K562 (cell line): ENCODE data around the gene DDR2. TPM values are rescaled to one million over a fixed set of nuclear protein-coding genes. Genes with fewer than 3 reads are reported as not detected.

Source experiments
- ATAC-seq: fragments of 200-7000 bp; cut with Tn5 transposase; 3 replicates; pipeline ENCODE4 v1.9.1; 2020; ENCODE audit warnings: moderate library complexity
- BruUV-seq: library from RNA; stranded (reverse); fragments of 400-500 nt; replicated peaks from 2 replicates; lab custom pipeline; 2021; lab: Mats Ljungman, UMichigan
- CTCF ChIA-PET: fragments of 300-600 bp; formaldehyde crosslinking; extraction: SDS; loops from one replicate; lab custom pipeline; 2021; ENCODE audit warnings: low intra/inter-chr PET ratio; lab: Yijun Ruan, JAX
- POLR2A ChIA-PET: fragments of 300-600, 350-650 bp; sonication (Branson Sonifier 250); formaldehyde crosslinking; extraction: SDS; loops from one replicate; lab custom pipeline; 2021; ENCODE audit warnings: antibody characterized with exemption, inconsistent platforms; lab: Yijun Ruan, JAX
- DNase-seq, 4 experiments: peaks; one replicate each; pipeline versions ENCODE4 v3.0.0 to v3.0.0-alpha.2; 2011 to 2018; ENCODE audit warnings: low spot score in 3 of 4, mixed read lengths in 3 of 4; ENCODE audit errors: extremely low read depth in 1 of 4
- FAIRE-seq: peaks from 2 replicates; lab custom pipeline; 2011; peaks lifted over from hg19 to GRCh38; lab: Jason Lieb, UNC
- H2AFZ ChIP-seq: 2 replicates; pipeline ENCODE4 v1.6.0; 2011; ENCODE audit warnings: low read depth, low read length, control low read depth, inconsistent platforms
- H3K27ac ChIP-seq: fragments of 200-600 bp; 3 replicates; pipeline ENCODE4 v1.8.0; 2011; ENCODE audit warnings: low read depth, mild to moderate bottlenecking, control low read depth, inconsistent platforms, low read length, moderate library complexity, mixed read lengths; ENCODE audit errors: extremely low read depth
- H3K27me3 ChIP-seq, 2 experiments: fragments of 300-600 bp in 1 of 2; 2 replicates in 1 of 2; 3 replicates in 1 of 2; pipeline versions ENCODE4 v1.6.0 to v1.8.0; 2011; ENCODE audit warnings: inconsistent platforms in 2 of 2, low read length in 2 of 2, mild to moderate bottlenecking in 1 of 2, mixed read lengths in 1 of 2, moderate library complexity in 1 of 2; ENCODE audit not compliant: control insufficient read depth in 2 of 2, insufficient read depth in 2 of 2
- H3K36me3 ChIP-seq: fragments of 300-600 bp; 3 replicates; pipeline ENCODE4 v1.8.0; 2011; ENCODE audit warnings: mild to moderate bottlenecking, low read length, inconsistent platforms; ENCODE audit not compliant: control insufficient read depth, insufficient read depth
- H3K4me1 ChIP-seq, 2 experiments: fragments of 200-600 bp in 1 of 2; replicated peaks in 1 of 2; 2 replicates in 1 of 2; 3 replicates in 1 of 2; pipeline versions ENCODE4 v1.5.1 to v1.8.0; 2011; ENCODE audit warnings: inconsistent platforms in 2 of 2, low read length in 2 of 2, mild to moderate bottlenecking in 1 of 2, mixed read lengths in 1 of 2, moderate library complexity in 1 of 2; ENCODE audit not compliant: control insufficient read depth in 2 of 2, insufficient read depth in 2 of 2
- H3K4me2 ChIP-seq: 2 replicates; pipeline ENCODE4 v1.6.1; 2011; ENCODE audit warnings: low read length, control low read depth, inconsistent platforms, mixed read lengths; ENCODE audit not compliant: insufficient read depth
- H3K4me3 ChIP-seq: fragments of 200-600 bp; sonication (generic), shearing (Covaris generic); 2 replicates; pipeline ENCODE4 v1.5.1; 2016; ENCODE audit warnings: control low read depth, inconsistent platforms
- H3K79me2 ChIP-seq: fragments of 200-600 bp; 3 replicates; pipeline ENCODE4 v1.8.0; 2011; ENCODE audit warnings: low read length, inconsistent platforms; ENCODE audit not compliant: control insufficient read depth, insufficient read depth
- H3K9ac ChIP-seq, 2 experiments: 2 replicates each; pipeline versions ENCODE4 v1.6.0 to v1.6.1; 2011; ENCODE audit warnings: low read depth in 2 of 2, low read length in 2 of 2, control low read depth in 1 of 2, inconsistent platforms in 1 of 2, mild to moderate bottlenecking in 1 of 2, mixed read lengths in 1 of 2; ENCODE audit not compliant: insufficient read depth in 1 of 2
- H3K9me1 ChIP-seq: one replicate; pipeline ENCODE4 v1.6.0; 2011; ENCODE audit warnings: inconsistent platforms, mild to moderate bottlenecking, low read length, moderate library complexity; ENCODE audit not compliant: control insufficient read depth, insufficient read depth
- H3K9me3 ChIP-seq: replicated peaks from 2 replicates; pipeline ENCODE4 v1.5.1; 2011; ENCODE audit warnings: low read depth, low read length, inconsistent platforms; ENCODE audit not compliant: control insufficient read depth, insufficient read depth
- H4K20me1 ChIP-seq: replicated peaks from 2 replicates; pipeline ENCODE4 v1.6.1; 2011; ENCODE audit warnings: low read length, inconsistent platforms, mixed read lengths; ENCODE audit not compliant: control insufficient read depth, insufficient read depth
- ATF1 ChIP-seq, 2 experiments: fragments of 450-650 bp in 1 of 2; IDR thresholded peaks; 2 replicates each; pipeline ENCODE4 v1.6.1; 2016; ENCODE audit warnings: missing compliant biosample characterization in 1 of 2, missing genetic modification characterization in 1 of 2
- EZH2 ChIP-seq: IDR thresholded peaks from 2 replicates; pipeline ENCODE4 v1.6.1; 2012; ENCODE audit warnings: low read depth, mild to moderate bottlenecking, inconsistent platforms, low read length, borderline replicate concordance
- FIP1L1 ChIP-seq: fragments of 200-400 bp; formaldehyde crosslinking; IDR thresholded peaks from 2 replicates; pipeline ENCODE4 v1.6.1; 2018; ENCODE audit warnings: mild to moderate bottlenecking, low read depth, low read length; ENCODE audit not compliant: poor library complexity, severe bottlenecking
- GATAD2A ChIP-seq: fragments of 450-650 bp; IDR thresholded peaks from 2 replicates; pipeline ENCODE4 v1.6.1; 2017
- LARP7 ChIP-seq: fragments of 450-650 bp; IDR thresholded peaks from 2 replicates; pipeline ENCODE4 v1.6.1; 2016
- MAFF ChIP-seq: IDR thresholded peaks from 2 replicates; pipeline ENCODE4 v1.6.1; 2012; ENCODE audit warnings: low read length, improper control_type of control experiment
- MTA2 ChIP-seq: fragments of 450-650 bp; IDR thresholded peaks from 2 replicates; pipeline ENCODE4 v1.6.1; 2016; ENCODE audit warnings: low read depth
- WGBS: fragments of 100-300 bp; shearing (Covaris generic); methylation state at CpG from one replicate; pipeline ENCODE4 v1.1.6; 2016; ENCODE audit warnings: low coverage, mixed read lengths; ENCODE audit not compliant: insufficient coverage; ENCODE audit errors: missing lambda C conversion rate; 5-methylcytosine and 5-hydroxymethylcytosine counted together
- in situ Hi-C: fragments of 300-500 bp; cut with MboI; formaldehyde crosslinking; loops from 4 replicates; pipeline ENCODE4 v1.15.0; 2018; ENCODE audit warnings: inconsistent platforms, mixed read lengths
- intact Hi-C: fragments of 100-400 bp; cut with micrococcal nuclease; formaldehyde crosslinking; loops from 2 replicates; pipeline ENCODE4 v1.14.2; 2022
- polyA plus RNA-seq, 8 experiments: library from polyadenylated mRNA; depleted of rRNA in 4 of 8; stranded (reverse) in 5 of 8; unstranded in 3 of 8; fragments of >200 nt; fragmentation: Nextera tagmentation in 2 of 8; fragmentation: Illumina TruSeq in 1 of 8; extraction: Ambion mirVana in 2 of 8; extraction: Trizol in 1 of 8; gene quantifications; 2 replicates each; pipeline versions ENCODE4 v1.2.1 to v1.2.3, GENCODE V29; 2011 to 2014; ENCODE audit warnings: inconsistent platforms in 1 of 8, missing spikeins in 1 of 8
- total RNA-seq, 7 experiments: library from RNA; depleted of rRNA in 6 of 7; stranded (reverse); fragments of >200 nt in 6 of 7; fragmentation: Illumina TruSeq in 2 of 7; extraction: Trizol in 2 of 7; gene quantifications; 2 replicates each; pipeline versions ENCODE4 v1.2.1 to v1.2.3, GENCODE V29; 2011 to 2021; ENCODE audit warnings: low replicate concordance in 1 of 7
- TF ChIP-seq, protein P1 (sequence below): fragments of 450-650 bp; IDR thresholded peaks from 2 replicates; pipeline ENCODE4 v1.6.1; 2018; ENCODE audit warnings: mild to moderate bottlenecking, low read depth; ENCODE audit not compliant: partially characterized antibody

DDR2 gene
- total and polyA plus RNA-seq, 9 of the 15 experiments (the other 6 are each of a cell fraction or from before 2014, with no cell fraction given) = 0.36 to 2.0 (median 1.1) TPM

DNA sequence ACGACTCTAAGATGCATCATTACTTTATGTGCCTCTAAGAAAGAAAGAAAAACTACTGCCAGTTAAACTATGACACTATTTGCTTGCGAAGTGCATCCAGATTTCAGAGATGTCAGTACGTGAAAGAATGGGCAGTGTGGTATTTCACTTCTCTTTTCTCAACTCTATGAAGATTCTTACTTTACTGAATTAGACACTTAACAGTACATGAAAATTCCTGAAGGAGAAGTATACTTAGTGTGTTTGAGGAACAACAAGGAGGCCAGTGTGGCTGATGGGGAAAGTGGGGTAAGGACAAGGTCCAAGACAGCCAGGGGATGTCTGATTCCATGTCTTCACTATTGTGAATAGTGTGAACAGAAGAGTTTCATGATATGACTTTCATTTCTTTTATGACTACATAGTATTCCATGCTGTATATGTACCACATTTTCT lies 104.4 kb downstream of the DDR2 start:
- Histone ChIP-seq H3K9me3 (no peaks in the 10 kb centered on the region), H3K4me2 (no peak overlapping the region), H3K27me3 (peaks cover 0 to 7% of the 10 kb centered on the region in 2 experiments; a peak in 1 of 5 replicates), H3K27ac (no peak overlapping the region), H3K4me3 (no peak overlapping the region), H3K9me1 (no peaks in the 10 kb centered on the region), H2AFZ (no peak overlapping the region), H3K4me1 (no peaks in the 10 kb centered on the region; a peak in 1 of 5 replicates), H4K20me1 (no peaks in the 10 kb centered on the region), H3K79me2 (no peaks in the 10 kb centered on the region), H3K36me3 (no peaks in the 10 kb centered on the region), H3K9ac (no peak overlapping the region)
- ChIA-PET CTCF (no interaction called here), POLR2A (no interaction called here)
- ATAC-seq (no peak), FAIRE-seq (no peak), DNase-seq (no peak)
- intact Hi-C loops = no loop called here
- WGBS = 1% methylated on average over 3 of the region's 3 CpGs
- in situ Hi-C loops = no loop called here
- TF ChIP-seq MAFF (no peak), GATAD2A (no peak), EZH2 (no peak), MTA2 (no peak), FIP1L1 (no peak), LARP7 (no peak), ATF1 (CRISPR knock-in tag; IDR thresholded peaks at IDR 0.05) (no peak), ATF1 (tag; IDR thresholded peaks at IDR 0.05) (no peak)
- TF ChIP-seq, protein P1, sequence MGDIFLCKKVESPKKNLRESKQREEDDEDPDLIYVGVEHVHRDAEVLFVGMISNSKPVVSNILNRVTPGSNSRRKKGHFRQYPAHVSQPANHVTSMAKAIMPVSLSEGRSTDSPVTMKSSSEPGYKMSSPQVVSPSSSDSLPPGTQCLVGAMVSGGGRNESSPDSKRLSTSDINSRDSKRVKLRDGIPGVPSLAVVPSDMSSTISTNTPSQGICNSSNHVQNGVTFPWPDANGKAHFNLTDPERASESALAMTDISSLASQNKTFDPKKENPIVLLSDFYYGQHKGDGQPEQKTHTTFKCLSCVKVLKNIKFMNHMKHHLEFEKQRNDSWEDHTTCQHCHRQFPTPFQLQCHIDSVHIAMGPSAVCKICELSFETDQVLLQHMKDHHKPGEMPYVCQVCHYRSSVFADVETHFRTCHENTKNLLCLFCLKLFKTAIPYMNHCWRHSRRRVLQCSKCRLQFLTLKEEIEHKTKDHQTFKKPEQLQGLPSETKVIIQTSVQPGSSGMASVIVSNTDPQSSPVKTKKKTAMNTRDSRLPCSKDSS = no peak
- no TSS peak for BruUV-seq
